Stomach (tissue), 9 donors: ENCODE data around the gene CCDC138. TPM values are rescaled to one million over a fixed set of nuclear protein-coding genes. Genes with fewer than 3 reads are reported as not detected.

Experiments
- DNase-seq, 2 donors: peaks; one replicate each; pipeline versions ENCODE4 v3.0.0 to v3.0.0-alpha.2; 2013 to 2019
- H3K27ac ChIP-seq, 5 donors: fragments of 200-600 bp in 4 of 5; sonication (generic) in 4 of 5; one replicate each; pipeline ENCODE4 v1.5.1; 2013 to 2019; ENCODE audit warnings: mild to moderate bottlenecking in 1 of 5, moderate library complexity in 1 of 5
- H3K27me3 ChIP-seq, 3 donors: fragments of 200-600 bp; sonication (generic); one replicate each; pipeline ENCODE4 v1.5.1; 2017 to 2019; ENCODE audit warnings: mixed run types in 1 of 3
- H3K36me3 ChIP-seq, 4 donors: fragments of 200-600 bp; sonication (generic); 1 replicate in 3 of 4; 2 replicates in 1 of 4; pipeline ENCODE4 v1.5.1; 2016 to 2019
- H3K4me1 ChIP-seq, 4 donors: fragments of 200-600 bp; sonication (generic); one replicate each; pipeline ENCODE4 v1.5.1; 2016 to 2019
- H3K4me3 ChIP-seq, 4 donors: fragments of 200-600 bp; sonication (generic) in 3 of 4; one replicate each; pipeline ENCODE4 v1.5.1; 2016 to 2019; ENCODE audit warnings: mild to moderate bottlenecking in 1 of 4
- H3K9me3 ChIP-seq, 4 donors: fragments of 200-600 bp; sonication (generic); one replicate each; pipeline ENCODE4 v1.5.1; 2016 to 2019
- EP300 ChIP-seq: sonication (generic); formaldehyde crosslinking; IDR thresholded peaks from one replicate; pipeline ENCODE4 v1.6.1; 2017; ENCODE audit warnings: antibody characterized with exemption
- POLR2A ChIP-seq, 4 donors: fragments of 450-650 bp; IDR thresholded peaks; one replicate each; pipeline ENCODE4 v1.6.1; 2016; ENCODE audit warnings: antibody characterized with exemption in 4 of 4, control low read depth in 2 of 4, mild to moderate bottlenecking in 1 of 4, moderate library complexity in 1 of 4
- POLR2AphosphoS5 ChIP-seq, 3 donors: sonication (generic); formaldehyde crosslinking; IDR thresholded peaks; one replicate each; pipeline ENCODE4 v1.6.1; 2016; ENCODE audit warnings: antibody characterized with exemption in 3 of 3
- WGBS, 5 donors: extraction: QIAGEN DNeasy Blood & Tissue Kit in 3 of 5; methylation state at CpG; one replicate each; pipeline versions ENCODE4 v1.1.5 to v1.1.7; 2013 to 2018; 5-methylcytosine and 5-hydroxymethylcytosine counted together
- intact Hi-C: fragments of 100-400 bp; cut with DNase I; formaldehyde crosslinking; loops from one replicate; pipeline ENCODE4 v1.15.1; 2023; ENCODE audit warnings: low total_unique reads
- polyA plus RNA-seq, 3 donors: library from polyadenylated mRNA; stranded (reverse); fragments of 200-250 nt; gene quantifications; one replicate each; pipeline ENCODE4 v1.2.3, GENCODE V29; 2013
- small RNA-seq, 4 donors: library from RNA; depleted of rRNA; stranded (forward); fragments of <200 nt; gene quantifications; one replicate each; pipeline ENCODE3, GENCODE V24; 2016
- total RNA-seq, 5 donors: library from RNA; depleted of rRNA; stranded (reverse); fragments of >200 nt; gene quantifications; one replicate each; pipeline versions ENCODE4 v1.1.0 to v1.2.3, GENCODE V29; 2014 to 2016
- TF ChIP-seq, protein P1 (sequence below), 7 experiments: fragments of 450-650 bp in 4 of 7; fragments of 200-600 bp in 3 of 7; sonication (generic) in 3 of 7; IDR thresholded peaks; one replicate each; pipeline ENCODE4 v1.5.1; 2016 to 2019; ENCODE audit warnings: antibody characterized with exemption in 7 of 7, control low read depth in 2 of 7, mild to moderate bottlenecking in 1 of 7
- donor health status: healthy with polysubstance abuse.
- donor health status: Bipolar disorder and iron deficiency.
- donor health status: healthy.

The CCDC138 gene
- total and polyA plus RNA-seq, 8 donors = 0.29 to 25.4 (median 1.9) TPM

DNA sequence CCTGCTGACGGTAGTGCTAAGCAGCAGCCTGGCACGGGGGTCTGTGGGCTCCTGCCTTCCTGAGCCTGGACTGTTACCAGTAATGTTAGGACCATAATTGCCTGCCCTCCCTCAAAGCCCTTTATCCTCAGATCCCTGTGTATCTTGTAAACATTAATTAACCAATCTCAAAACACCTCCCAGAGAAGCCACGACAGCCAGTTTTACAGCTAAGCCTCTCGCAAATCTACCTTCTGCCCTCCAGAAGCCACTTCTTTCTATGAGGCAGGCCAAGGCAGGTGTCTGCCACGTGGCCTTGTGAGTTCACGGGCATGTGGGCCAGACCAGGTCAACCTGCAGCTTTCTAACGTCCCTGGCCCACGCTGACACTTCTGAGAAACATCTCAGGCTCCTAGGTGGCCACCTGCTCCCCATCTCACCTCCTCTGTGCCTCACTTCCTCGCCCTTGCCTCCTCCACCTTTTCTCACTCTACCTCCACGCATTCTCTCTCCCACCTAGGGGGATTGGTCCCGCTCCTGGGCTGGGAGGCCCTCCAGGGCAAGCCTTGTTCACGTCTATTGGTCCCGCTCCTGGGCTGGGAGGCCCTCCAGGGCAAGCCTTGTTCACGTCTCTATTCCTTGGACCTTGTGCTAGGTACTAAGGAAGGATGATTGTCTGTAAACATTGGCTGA, 138.1 kb downstream of the CCDC138 start:
- Histone ChIP-seq H3K27me3 (peaks cover 0 to 6% (median 0%) of the 10 kb centered on the region in 3 donors), H3K36me3 (no peaks in the 10 kb centered on the region), H3K4me1 (peaks cover 0 to 34% (median 16%) of the 10 kb centered on the region in 4 donors), H3K27ac (no peak overlapping the region), H3K4me3 (no peak overlapping the region), H3K9me3 (no peaks in the 10 kb centered on the region)
- intact Hi-C loops = no loop called here
- WGBS, 5 donors = 73 to 80% (median 73%) methylated on average over 14 of the region's 14 CpGs
- no peak for DNase-seq
- TF ChIP-seq EP300 (no peak), POLR2AphosphoS5 (IDR thresholded peaks at IDR 0.05) (no peak), POLR2A (IDR thresholded peaks at IDR 0.05) (no peak)
- TF ChIP-seq, protein P1, sequence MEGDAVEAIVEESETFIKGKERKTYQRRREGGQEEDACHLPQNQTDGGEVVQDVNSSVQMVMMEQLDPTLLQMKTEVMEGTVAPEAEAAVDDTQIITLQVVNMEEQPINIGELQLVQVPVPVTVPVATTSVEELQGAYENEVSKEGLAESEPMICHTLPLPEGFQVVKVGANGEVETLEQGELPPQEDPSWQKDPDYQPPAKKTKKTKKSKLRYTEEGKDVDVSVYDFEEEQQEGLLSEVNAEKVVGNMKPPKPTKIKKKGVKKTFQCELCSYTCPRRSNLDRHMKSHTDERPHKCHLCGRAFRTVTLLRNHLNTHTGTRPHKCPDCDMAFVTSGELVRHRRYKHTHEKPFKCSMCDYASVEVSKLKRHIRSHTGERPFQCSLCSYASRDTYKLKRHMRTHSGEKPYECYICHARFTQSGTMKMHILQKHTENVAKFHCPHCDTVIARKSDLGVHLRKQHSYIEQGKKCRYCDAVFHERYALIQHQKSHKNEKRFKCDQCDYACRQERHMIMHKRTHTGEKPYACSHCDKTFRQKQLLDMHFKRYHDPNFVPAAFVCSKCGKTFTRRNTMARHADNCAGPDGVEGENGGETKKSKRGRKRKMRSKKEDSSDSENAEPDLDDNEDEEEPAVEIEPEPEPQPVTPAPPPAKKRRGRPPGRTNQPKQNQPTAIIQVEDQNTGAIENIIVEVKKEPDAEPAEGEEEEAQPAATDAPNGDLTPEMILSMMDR (IDR thresholded peaks at IDR 0.05) = no peak

DNA sequence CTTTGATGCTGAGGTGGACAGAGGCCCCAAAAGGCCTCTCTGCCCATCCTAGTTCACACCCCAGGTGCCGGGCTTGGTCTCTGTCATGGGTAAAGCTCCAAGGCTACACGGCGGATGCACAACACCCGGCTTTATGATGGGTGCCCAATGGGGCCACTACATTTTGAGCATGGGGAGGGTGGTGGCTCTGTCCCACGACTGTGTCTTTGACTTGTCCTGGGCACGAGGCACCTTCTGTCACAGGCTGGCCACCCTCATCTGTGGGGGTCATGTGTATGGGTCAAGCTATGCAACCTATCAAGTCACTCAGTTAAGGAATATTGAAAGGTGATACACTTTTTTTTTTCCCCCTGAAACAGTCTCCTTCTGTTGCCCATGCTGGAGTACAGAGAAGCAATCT, 138.7 kb downstream of the CCDC138 start:
- H3K27me3 ChIP-seq = peaks cover 0 to 6% (median 0%) of the 10 kb centered on the region in 3 donors
- H3K4me3 ChIP-seq = no peak overlapping the region
- no peaks in the 10 kb centered on the region for H3K36me3 ChIP-seq
- TF ChIP-seq, protein P1 (IDR thresholded peaks at IDR 0.05) = no peak
- TF ChIP-seq POLR2AphosphoS5 (IDR thresholded peaks at IDR 0.05) (no peak), POLR2A (IDR thresholded peaks at IDR 0.05) (no peak), EP300 (no peak)
- 86 to 98% (median 94%) methylated on average over 5 to 6 of the region's 6 CpGs for WGBS, 5 donors
- no peak for DNase-seq
- H3K9me3 ChIP-seq = no peaks in the 10 kb centered on the region
- H3K27ac ChIP-seq = no peak overlapping the region
- peaks cover 0 to 34% (median 16%) of the 10 kb centered on the region in 4 donors for H3K4me1 ChIP-seq
- intact Hi-C loops = no loop called here

DNA sequence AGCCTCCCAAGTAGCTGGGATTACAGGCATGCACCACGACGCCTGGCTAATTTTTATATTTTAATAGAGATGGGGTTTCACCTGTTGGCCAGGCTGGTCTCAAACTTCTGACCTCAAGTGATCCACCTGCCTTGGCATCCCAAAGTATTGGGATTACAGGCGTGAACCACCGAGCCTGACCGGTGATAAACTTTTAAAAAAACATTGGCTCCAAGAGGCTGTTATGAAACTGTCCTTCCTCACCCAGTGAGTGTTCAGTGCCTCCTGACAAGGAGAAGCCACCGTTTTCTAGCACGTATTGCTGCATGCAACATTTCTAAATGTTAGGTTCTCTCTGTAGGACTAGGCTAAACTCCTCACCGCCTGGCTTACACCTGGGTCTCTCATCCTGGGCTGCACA, 139.2 kb downstream of the CCDC138 start:
- no peak for DNase-seq
- peaks cover 0 to 34% (median 16%) of the 10 kb centered on the region in 4 donors for H3K4me1 ChIP-seq
- intact Hi-C loops = no loop called here
- no peaks in the 10 kb centered on the region for H3K9me3 ChIP-seq
- 70 to 89% (median 84%) methylated on average over 8 of the region's 8 CpGs for WGBS, 5 donors
- H3K27ac ChIP-seq = no peak overlapping the region
- H3K36me3 ChIP-seq = no peaks in the 10 kb centered on the region
- TF ChIP-seq POLR2AphosphoS5 (IDR thresholded peaks at IDR 0.05) (no peak), EP300 (no peak), POLR2A (IDR thresholded peaks at IDR 0.05) (no peak)
- TF ChIP-seq, protein P1 (IDR thresholded peaks at IDR 0.05) = no peak
- H3K4me3 ChIP-seq = no peak overlapping the region
- H3K27me3 ChIP-seq = peaks cover 0 to 6% (median 0%) of the 10 kb centered on the region in 3 donors

Small RNA genes within 50 kb of the gene (small RNA-seq; reads per million reads assigned to genes)
- gene AC073415.1 = 0 reads per million in 4 donors

Other genes starting within 250 kb of the CCDC138 start
- 100 to 1,000 TPM in 1 of 5 donors, 10 to 100 TPM in 4; 30.9 to 156 (median 67.1) TPM for gene RANBP2, start 67.3 kb upstream of the CCDC138 start, total RNA-seq
- 1 to 10 TPM; 8.6 to 9.6 (median 9.2) TPM for gene RANBP2, start 67.3 kb upstream of the CCDC138 start, polyA plus RNA-seq
- gene EDAR, start 202.4 kb downstream of the CCDC138 start, total RNA-seq = 1 to 10 TPM in 1 of 5 donors, not detected in 4; 1.1 TPM
- gene EDAR, start 202.4 kb downstream of the CCDC138 start, polyA plus RNA-seq = under 1 TPM in 1 of 3 donors, not detected in 2; 0.93 TPM